Central memory CD8-positive, alpha-beta T cell (primary cell): ENCODE data around the gene MYO10.

ENCODE experiments used
- ATAC-seq: fragments of 150-1000 bp; cut with Tn5 transposase; replicated peaks from 2 replicates; pipeline ENCODE4 v1.10.0; 2022; ENCODE audit warnings: mild to moderate bottlenecking, moderate FRiP score, moderate number of reproducible peaks; ENCODE audit not compliant: poor library complexity, severe bottlenecking; ENCODE audit errors: extremely low read depth
- DNase-seq, 2 donors: peaks; one replicate each; pipeline ENCODE4 v3.0.0; 2021; ENCODE audit warnings: low spot score in 2 of 2
- H3K27ac Mint-ChIP-seq: one replicate; pipeline ENCODE4 v1.8.0; 2022; ENCODE audit warnings: low read depth, mild to moderate bottlenecking, moderate library complexity, mixed read lengths
- H3K27me3 Mint-ChIP-seq: one replicate; pipeline ENCODE4 v1.8.0; 2022; ENCODE audit warnings: mixed read lengths
- H3K36me3 Mint-ChIP-seq: one replicate; pipeline ENCODE4 v1.8.0; 2022; ENCODE audit warnings: mild to moderate bottlenecking, moderate library complexity, mixed read lengths; ENCODE audit not compliant: insufficient read depth
- H3K4me1 Mint-ChIP-seq: one replicate; pipeline ENCODE4 v1.8.0; 2022; ENCODE audit warnings: mixed read lengths
- H3K4me3 Mint-ChIP-seq: one replicate; pipeline ENCODE4 v1.8.0; 2022; ENCODE audit warnings: mild to moderate bottlenecking, moderate library complexity, mixed read lengths
- H3K9me3 Mint-ChIP-seq: one replicate; pipeline ENCODE4 v1.8.0; 2022; ENCODE audit warnings: mixed read lengths

The MYO10 gene

GRCh38 chr5:16700081-16700480 lies 236.0 kb downstream of the MYO10 start:
- H3K4me3 Mint-ChIP-seq: no peak overlapping the region
- ATAC-seq (no peak), DNase-seq (no peak)
- H3K36me3 Mint-ChIP-seq: peaks cover 2% of the 10 kb centered on the region
- no peak overlapping the region for H3K27ac Mint-ChIP-seq
- H3K9me3 Mint-ChIP-seq: no peaks in the 10 kb centered on the region
- peaks cover 10% of the 10 kb centered on the region for H3K27me3 Mint-ChIP-seq
- H3K4me1 Mint-ChIP-seq: no peaks in the 10 kb centered on the region

GRCh38 chr5:16695779-16696178 lies 240.3 kb downstream of the MYO10 start:
- Mint-ChIP-seq H3K27me3 (peaks cover 10% of the 10 kb centered on the region), H3K4me3 (no peak overlapping the region), H3K36me3 (no peaks in the 10 kb centered on the region), H3K4me1 (no peaks in the 10 kb centered on the region), H3K27ac (no peak overlapping the region), H3K9me3 (no peaks in the 10 kb centered on the region)
- DNase-seq (no peak), ATAC-seq (no peak)

DNA sequence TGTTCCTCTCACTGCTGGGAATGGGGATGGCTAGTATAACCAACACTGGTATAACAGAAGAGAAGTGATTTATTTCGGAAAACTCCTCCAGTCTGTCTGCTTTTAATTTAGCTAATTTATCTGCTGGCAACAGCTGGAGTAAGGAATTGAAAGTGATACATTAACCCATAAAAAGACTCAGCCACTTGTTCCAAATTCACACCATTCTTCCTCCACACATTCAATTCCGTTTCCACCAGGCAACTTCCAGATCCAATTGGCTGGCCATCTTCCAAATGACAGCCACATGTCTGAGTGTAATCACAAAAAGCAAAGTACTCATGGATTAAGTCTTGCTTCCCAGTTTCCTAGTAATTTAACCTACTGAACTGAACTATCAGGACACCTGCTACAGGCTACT lies 242.2 kb downstream of the MYO10 start:
- Mint-ChIP-seq H3K27ac (no peak overlapping the region), H3K36me3 (no peaks in the 10 kb centered on the region), H3K4me1 (no peaks in the 10 kb centered on the region), H3K4me3 (no peak overlapping the region), H3K9me3 (no peaks in the 10 kb centered on the region), H3K27me3 (peaks cover 16% of the 10 kb centered on the region)
- DNase-seq (no peak), ATAC-seq (no peak)

GRCh38 chr5:16691731-16692130 lies 244.4 kb downstream of the MYO10 start:
- ATAC-seq (no peak), DNase-seq (no peak)
- H3K27ac Mint-ChIP-seq: no peak overlapping the region
- H3K36me3 Mint-ChIP-seq: no peaks in the 10 kb centered on the region
- H3K9me3 Mint-ChIP-seq: no peaks in the 10 kb centered on the region
- H3K4me1 Mint-ChIP-seq: no peaks in the 10 kb centered on the region
- H3K27me3 Mint-ChIP-seq: peaks cover 8% of the 10 kb centered on the region
- no peak overlapping the region for H3K4me3 Mint-ChIP-seq

DNA sequence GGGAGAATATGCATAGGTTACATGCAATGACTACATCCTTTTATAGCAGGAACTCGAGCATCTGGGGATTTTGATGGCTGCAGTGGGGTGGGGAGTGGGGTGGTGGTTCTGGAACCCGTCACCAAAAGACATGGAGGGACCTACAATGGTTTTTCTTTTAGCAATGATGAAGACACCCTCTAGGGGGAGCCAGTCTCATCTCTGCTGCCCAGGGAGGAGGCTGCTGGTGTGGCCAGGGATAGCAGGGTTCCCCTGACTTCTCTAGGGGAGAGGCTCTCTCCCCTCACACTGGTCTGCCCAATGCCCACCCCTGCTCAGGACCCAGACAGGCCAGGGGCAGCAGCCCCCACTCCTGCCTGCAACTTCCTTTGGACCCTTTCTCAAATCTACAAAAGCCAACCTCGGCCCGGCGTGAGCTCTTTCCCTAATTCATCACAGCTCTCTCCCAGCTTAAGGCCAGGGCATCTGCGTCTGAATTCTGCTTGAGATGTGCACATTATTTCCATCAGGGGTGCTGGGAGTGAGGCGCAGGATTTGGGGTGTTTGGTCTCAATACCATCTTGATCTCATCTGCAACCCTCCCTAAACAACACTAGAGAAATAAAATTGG lies 245.7 kb downstream of the MYO10 start:
- Mint-ChIP-seq H3K4me1 (no peaks in the 10 kb centered on the region), H3K27me3 (peaks cover 7% of the 10 kb centered on the region), H3K36me3 (no peaks in the 10 kb centered on the region), H3K4me3 (no peak overlapping the region), H3K27ac (no peak overlapping the region), H3K9me3 (no peaks in the 10 kb centered on the region)
- DNase-seq (no peak), ATAC-seq (no peak)

DNA sequence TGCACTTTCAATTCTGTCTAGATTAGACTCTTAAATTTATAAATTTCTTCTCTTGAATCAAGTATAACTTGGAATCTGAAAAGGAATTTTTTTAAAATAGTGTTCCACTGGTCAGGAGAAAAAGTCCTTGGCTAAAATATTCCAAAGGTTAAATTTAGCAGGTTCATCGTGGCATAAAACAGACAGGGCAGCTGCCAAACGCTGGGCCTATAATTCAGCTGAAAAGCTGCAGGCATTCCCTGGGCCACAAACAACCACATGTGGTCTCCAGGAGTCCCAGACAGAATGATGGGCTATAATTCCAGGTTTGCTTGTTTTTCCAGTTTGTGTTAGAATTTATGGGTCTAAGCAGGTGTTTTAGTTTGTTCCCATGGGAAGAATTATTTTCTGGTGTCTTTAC lies 248.2 kb downstream of the MYO10 start:
- Mint-ChIP-seq H3K36me3 (no peaks in the 10 kb centered on the region), H3K27me3 (peaks cover 16% of the 10 kb centered on the region), H3K27ac (no peak overlapping the region), H3K9me3 (no peaks in the 10 kb centered on the region), H3K4me3 (no peak overlapping the region), H3K4me1 (no peaks in the 10 kb centered on the region)
- DNase-seq: no peak
- no peak for ATAC-seq

DNA sequence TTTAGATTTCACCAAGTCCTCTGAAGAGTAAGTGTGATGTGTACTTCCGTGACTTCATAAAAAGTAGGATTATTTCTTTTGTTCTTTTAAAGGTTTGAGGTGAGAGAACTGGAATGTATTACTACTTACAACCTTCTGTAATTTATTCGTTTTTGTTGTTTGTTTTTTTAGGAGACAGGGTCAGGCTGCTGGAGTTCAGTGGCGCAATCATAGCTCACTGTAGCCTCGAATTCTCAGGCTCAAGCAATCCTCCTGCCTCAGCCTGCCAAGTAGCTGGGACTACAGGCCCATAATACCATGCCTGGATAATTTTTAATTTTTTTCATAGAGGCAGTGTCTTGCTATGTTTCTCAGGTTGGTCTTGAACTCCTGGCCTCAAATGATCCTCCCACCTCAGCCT lies 251.0 kb downstream of the MYO10 start:
- peaks cover 18% of the 10 kb centered on the region for H3K27me3 Mint-ChIP-seq
- H3K4me3 Mint-ChIP-seq: no peak overlapping the region
- no peak overlapping the region for H3K27ac Mint-ChIP-seq
- H3K9me3 Mint-ChIP-seq: no peaks in the 10 kb centered on the region
- no peaks in the 10 kb centered on the region for H3K36me3 Mint-ChIP-seq
- H3K4me1 Mint-ChIP-seq: no peaks in the 10 kb centered on the region
- ATAC-seq (no peak), DNase-seq (no peak)

DNA sequence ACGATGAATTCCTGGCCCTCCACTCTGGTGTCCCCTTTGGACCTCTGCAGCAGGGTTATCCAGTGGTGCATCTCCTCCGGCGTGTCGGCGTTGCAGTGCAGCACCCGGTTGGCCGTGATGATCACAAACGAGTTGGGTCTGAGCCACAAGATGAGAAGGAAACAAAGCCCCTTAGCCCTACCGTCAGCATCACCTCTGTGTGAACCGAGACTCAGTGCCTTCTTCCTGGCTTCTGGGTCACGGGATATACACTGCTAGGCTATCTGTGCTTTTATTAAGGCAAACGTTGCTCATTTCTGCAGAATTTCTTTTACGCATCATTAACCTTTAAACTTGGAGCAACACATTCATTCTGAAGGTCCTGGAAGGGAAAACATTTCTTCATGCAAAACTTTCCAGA lies 254.2 kb downstream of the MYO10 start:
- Mint-ChIP-seq H3K9me3 (no peaks in the 10 kb centered on the region), H3K27ac (no peak overlapping the region), H3K4me3 (no peak overlapping the region), H3K27me3 (peaks cover 12% of the 10 kb centered on the region), H3K4me1 (no peaks in the 10 kb centered on the region), H3K36me3 (no peaks in the 10 kb centered on the region)
- DNase-seq (no peak), ATAC-seq (no peak)

- no peaks in the 10 kb centered on the region for H3K36me3 Mint-ChIP-seq
- H3K4me1 Mint-ChIP-seq: no peaks in the 10 kb centered on the region
- H3K27me3 Mint-ChIP-seq: peaks cover 12% of the 10 kb centered on the region
- H3K4me3 Mint-ChIP-seq: no peak overlapping the region
- no peaks in the 10 kb centered on the region for H3K9me3 Mint-ChIP-seq
- H3K27ac Mint-ChIP-seq: no peak overlapping the region
- no peak for ATAC-seq
- no peak for DNase-seq
These were observed 256.2 kb downstream of the MYO10 start for GRCh38 chr5:16679863-16680262.

DNA sequence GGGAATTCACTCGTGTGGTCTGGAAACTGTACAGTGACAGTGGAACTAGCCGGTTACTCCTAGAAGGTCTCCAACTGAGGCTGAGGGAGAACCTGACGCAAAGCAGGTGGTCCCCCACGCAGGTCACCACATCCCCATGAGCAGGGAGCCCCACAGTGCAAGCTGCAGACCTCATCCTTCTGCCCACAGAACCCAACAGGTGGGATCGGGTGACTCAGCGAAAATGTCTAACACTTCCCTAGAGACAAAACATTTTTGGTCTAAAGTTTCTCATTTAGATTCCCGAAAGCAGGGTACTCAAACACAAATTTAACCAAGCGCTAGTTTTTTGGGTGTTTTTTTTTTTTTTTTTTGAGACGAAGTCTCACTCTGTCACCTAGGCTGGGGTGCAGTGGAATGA lies 256.9 kb downstream of the MYO10 start:
- H3K9me3 Mint-ChIP-seq: no peaks in the 10 kb centered on the region
- no peaks in the 10 kb centered on the region for H3K36me3 Mint-ChIP-seq
- H3K27me3 Mint-ChIP-seq: peaks cover 12% of the 10 kb centered on the region
- no peak overlapping the region for H3K27ac Mint-ChIP-seq
- no peak for DNase-seq
- H3K4me1 Mint-ChIP-seq: no peaks in the 10 kb centered on the region
- ATAC-seq: no peak
- no peak overlapping the region for H3K4me3 Mint-ChIP-seq

DNA sequence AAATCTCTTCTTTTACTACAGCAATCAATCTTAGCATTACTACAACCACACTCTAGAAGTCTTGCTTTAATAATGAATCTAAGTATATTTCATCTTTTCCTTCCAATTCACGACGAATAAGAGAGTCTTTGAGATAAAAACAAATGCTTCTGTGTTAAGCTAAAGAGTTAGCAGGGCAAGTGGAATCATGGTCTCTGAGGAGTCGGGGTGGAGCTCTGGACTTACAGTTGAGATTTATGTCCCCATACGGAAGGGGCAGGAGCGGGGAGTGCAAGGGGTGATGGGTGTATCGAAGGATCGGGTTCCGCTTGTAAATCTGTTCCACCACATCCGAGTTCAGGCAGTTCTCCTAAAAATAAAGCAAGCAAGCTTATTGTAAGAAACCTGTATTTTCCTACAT lies 260.3 kb downstream of the MYO10 start:
- no peak for ATAC-seq
- Mint-ChIP-seq H3K9me3 (no peaks in the 10 kb centered on the region), H3K4me1 (no peaks in the 10 kb centered on the region), H3K36me3 (no peaks in the 10 kb centered on the region), H3K4me3 (no peak overlapping the region), H3K27ac (no peak overlapping the region), H3K27me3 (no peaks in the 10 kb centered on the region)
- DNase-seq: no peak

DNA sequence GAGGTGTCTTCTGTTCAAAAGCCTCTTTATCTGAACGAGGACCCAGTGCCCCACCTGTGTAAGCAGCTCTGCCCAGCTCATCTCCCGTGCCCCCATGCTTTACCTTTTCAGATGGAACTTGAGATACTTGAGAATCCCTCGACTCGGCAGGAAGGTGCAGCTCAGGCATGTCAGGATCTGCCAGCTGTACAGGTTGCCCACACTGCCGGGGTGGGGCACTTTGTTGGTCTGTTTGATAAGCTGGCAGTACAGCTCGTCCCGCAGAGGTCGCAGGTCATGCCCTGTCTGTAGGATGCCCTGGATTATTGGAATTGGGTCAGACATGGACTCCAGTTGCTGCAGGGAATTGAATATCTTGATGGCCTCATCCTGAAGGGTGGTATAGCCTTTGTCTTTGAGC lies 261.3 kb downstream of the MYO10 start:
- no peaks in the 10 kb centered on the region for H3K9me3 Mint-ChIP-seq
- no peak overlapping the region for H3K27ac Mint-ChIP-seq
- H3K4me1 Mint-ChIP-seq: no peaks in the 10 kb centered on the region
- ATAC-seq: no peak
- no peak overlapping the region for H3K4me3 Mint-ChIP-seq
- H3K27me3 Mint-ChIP-seq: no peaks in the 10 kb centered on the region
- DNase-seq: no peak
- no peaks in the 10 kb centered on the region for H3K36me3 Mint-ChIP-seq

- Mint-ChIP-seq H3K9me3 (no peaks in the 10 kb centered on the region), H3K4me3 (no peak overlapping the region), H3K27ac (no peak overlapping the region), H3K27me3 (no peaks in the 10 kb centered on the region), H3K36me3 (no peaks in the 10 kb centered on the region), H3K4me1 (no peaks in the 10 kb centered on the region)
- DNase-seq (no peak), ATAC-seq (peak; percentile 14)
These were observed 262.6 kb downstream of the MYO10 start for GRCh38 chr5:16673241-16674201.
